Activated CD8-positive, alpha-beta memory T cell treated with anti-CD3 and anti-CD28 coated beads, Interleukin-2, amount 10 ng/mL, durations not matched to agents 7 days and 5 days (primary cell): ENCODE measurements around the gene GTF2I. TPM values are rescaled to one million over a fixed set of nuclear protein-coding genes. Genes with fewer than 3 reads are reported as not detected.
A peak's percentile ranks its signal among the peaks of the same experiment; 100 is the strongest.
"Not testable (repeated sequence)": the region's sequence is repeated elsewhere in the genome, so short reads cannot be mapped to it uniquely, and the experiment has no call there.

Experiments
- ATAC-seq: fragments of 150-1000 bp; cut with Tn5 transposase; one replicate; pipeline ENCODE4 v1.10.0; 2021; ENCODE audit warnings: moderate library complexity
- CTCF ChIA-PET: fragments of 350-600 bp; sonication (Branson Sonifier 250); formaldehyde crosslinking; loops from one replicate; lab custom pipeline; 2021; ENCODE audit warnings: antibody characterized with exemption; lab: Charles Lee
- DNase-seq: peaks from one replicate; pipeline ENCODE4 v3.0.0-alpha.2; 2020
- H3K27ac Mint-ChIP-seq: one replicate; pipeline ENCODE4 v1.8.0; 2021; ENCODE audit warnings: mild to moderate bottlenecking, mixed read lengths
- H3K27me3 Mint-ChIP-seq: one replicate; pipeline ENCODE4 v1.8.0; 2021; ENCODE audit warnings: mixed read lengths
- H3K36me3 Mint-ChIP-seq: one replicate; pipeline ENCODE4 v1.8.0; 2021; ENCODE audit warnings: mild to moderate bottlenecking, mixed read lengths
- H3K4me1 Mint-ChIP-seq: one replicate; pipeline ENCODE4 v1.8.0; 2021; ENCODE audit warnings: mixed read lengths
- H3K4me3 Mint-ChIP-seq: one replicate; pipeline ENCODE4 v1.8.0; 2021; ENCODE audit warnings: mild to moderate bottlenecking, moderate library complexity, mixed read lengths
- H3K9me3 Mint-ChIP-seq: one replicate; pipeline ENCODE4 v1.8.0; 2022; ENCODE audit warnings: low read depth, mixed read lengths
- total RNA-seq, 2 experiments: library from RNA; stranded (reverse); gene quantifications; one replicate each; pipeline ENCODE4 v1.2.3, GENCODE V29; 2021

GTF2I gene
- total RNA-seq, 2 experiments from 2014 or later = 186 to 220 TPM

DNA sequence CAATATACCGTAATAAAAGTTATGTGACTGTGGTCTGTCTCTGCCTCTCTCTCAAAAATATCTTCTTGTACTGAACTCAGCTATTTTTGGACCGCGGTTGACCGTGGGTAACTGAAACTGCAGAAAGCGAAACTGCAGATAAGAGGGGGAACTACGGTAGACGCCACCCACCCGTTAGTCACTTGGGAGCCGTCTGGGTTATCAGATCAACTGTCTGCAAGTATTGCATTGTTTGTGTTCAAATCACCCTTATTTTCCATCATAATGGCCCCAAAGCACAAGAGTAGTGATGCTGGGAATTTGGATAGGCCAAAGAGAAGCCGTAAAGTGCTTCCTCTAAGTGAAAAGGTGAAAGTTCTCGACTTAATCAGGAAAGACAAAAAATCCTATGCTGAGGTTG is 7.5 kb upstream of the GTF2I start:
- ATAC-seq (peak; percentile 91), DNase-seq (peak; percentile 90)
- CTCF ChIA-PET, H3K36me3 Mint-ChIP-seq, H3K27me3 Mint-ChIP-seq, H3K9me3 Mint-ChIP-seq: not testable (repeated sequence)
- Mint-ChIP-seq H3K27ac (peak overlapping the region; percentile 96), H3K4me1 (peaks cover 31% of the 10 kb centered on the region), H3K4me3 (peak overlapping the region; percentile 74)

DNA sequence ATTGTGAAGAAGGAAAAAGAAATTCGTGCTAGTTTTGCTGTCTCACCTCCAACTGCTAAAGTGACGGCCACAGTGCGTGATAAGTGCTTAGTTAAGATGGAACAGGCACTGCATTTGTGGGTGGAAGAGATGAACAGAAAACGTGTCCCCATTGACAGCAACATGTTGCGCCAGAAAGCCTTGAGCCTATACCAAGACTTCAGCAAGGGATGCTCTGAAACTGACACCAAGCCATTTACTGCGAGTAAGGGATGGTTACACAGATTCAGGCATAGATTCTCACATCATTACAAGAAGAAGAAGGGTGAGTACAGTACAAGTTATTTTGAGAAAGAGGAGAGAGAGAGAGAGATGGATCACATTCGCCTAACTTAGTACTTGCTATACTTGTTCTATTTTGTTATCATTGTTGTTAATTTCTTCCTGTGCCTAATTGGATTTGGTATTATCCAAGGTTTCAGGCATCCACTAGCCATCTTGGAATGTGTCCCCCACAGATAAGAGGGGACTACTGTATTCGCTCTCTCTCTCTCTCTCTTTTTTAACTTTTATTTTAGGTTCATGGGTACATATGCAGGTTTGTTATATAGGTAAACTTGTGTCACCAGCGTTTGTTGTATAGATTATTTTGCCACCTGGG is 6.9 kb upstream of the GTF2I start:
- CTCF ChIA-PET = interaction anchor here (0.6 to 1.2 kb wide), 2 partner anchors 48 to 519 kb away, joined by 3 to 4 read pairs; no protein-coding TSS in a partner anchor
- peak; percentile 47 for DNase-seq
- peak; percentile 80 for ATAC-seq
- H3K4me3 Mint-ChIP-seq = peak overlapping the region; percentile 74
- H3K27me3 Mint-ChIP-seq, H3K9me3 Mint-ChIP-seq, H3K36me3 Mint-ChIP-seq: not testable (repeated sequence)
- peak overlapping the region; percentile 96 for H3K27ac Mint-ChIP-seq
- peaks cover 35% of the 10 kb centered on the region for H3K4me1 Mint-ChIP-seq

DNA sequence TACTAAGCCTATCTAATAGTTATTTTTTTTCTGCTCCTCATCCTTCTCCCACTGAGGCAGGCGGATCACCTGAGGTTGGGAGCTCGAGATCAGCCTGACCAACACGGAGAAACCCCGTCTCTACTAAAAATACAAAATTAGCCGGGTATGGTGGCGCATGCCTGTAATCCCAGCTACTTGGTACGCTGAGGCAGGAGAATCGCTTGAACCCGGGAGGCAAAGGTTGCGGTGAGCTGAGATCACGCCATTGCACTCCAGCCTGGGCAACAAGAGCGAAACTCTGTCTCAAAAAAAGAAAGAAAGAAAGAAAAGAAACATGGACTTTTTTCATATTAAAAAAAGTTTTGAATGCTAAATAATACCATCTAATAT is 6.4 kb upstream of the GTF2I start:
- not testable (repeated sequence) for H3K27me3 Mint-ChIP-seq, H3K9me3 Mint-ChIP-seq, DNase-seq, H3K36me3 Mint-ChIP-seq, ATAC-seq
- Mint-ChIP-seq H3K27ac (peak overlapping the region; percentile 96), H3K4me3 (peak overlapping the region; percentile 74), H3K4me1 (peaks cover 38% of the 10 kb centered on the region)
- CTCF ChIA-PET = interaction anchor here (0.6 to 1.2 kb wide), 2 partner anchors 48 to 520 kb away, joined by 3 to 4 read pairs; no protein-coding TSS in a partner anchor

DNA sequence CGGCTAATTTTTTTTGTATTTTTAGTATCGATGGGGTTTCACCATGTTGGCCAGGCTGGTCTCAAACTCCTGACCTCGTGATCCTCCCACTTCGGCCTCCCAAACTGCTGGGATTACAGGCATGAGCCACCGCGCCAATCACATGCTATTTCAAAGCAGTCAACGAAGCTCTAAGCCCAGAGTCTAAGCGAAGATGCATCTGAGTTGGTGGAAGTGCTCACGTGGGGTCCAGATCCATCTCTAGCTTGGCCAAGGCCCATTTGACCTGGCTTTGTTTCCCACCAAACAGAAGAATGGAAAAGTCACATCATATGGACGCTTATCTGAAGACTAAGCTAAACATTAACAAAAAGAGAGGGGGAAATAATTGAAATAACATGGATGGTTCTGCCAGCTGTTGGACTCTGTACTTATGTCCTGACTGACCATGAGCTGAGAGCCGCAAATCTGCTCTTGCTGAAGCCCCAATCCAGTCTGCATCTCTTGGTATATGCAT is 3.8 kb upstream of the GTF2I start:
- DNase-seq = no peak
- H3K36me3 Mint-ChIP-seq = no peaks in the 10 kb centered on the region
- no peak overlapping the region for H3K27ac Mint-ChIP-seq
- no peak for ATAC-seq
- H3K9me3 Mint-ChIP-seq = no peaks in the 10 kb centered on the region
- CTCF ChIA-PET = interaction anchor here (1.3 to 1.4 kb wide), 2 partner anchors 9 to 17 kb away, joined by 3 read pairs; no protein-coding TSS in a partner anchor
- no peaks in the 10 kb centered on the region for H3K27me3 Mint-ChIP-seq
- H3K4me1 Mint-ChIP-seq = peaks cover 47% of the 10 kb centered on the region
- H3K4me3 Mint-ChIP-seq = no peak overlapping the region

DNA sequence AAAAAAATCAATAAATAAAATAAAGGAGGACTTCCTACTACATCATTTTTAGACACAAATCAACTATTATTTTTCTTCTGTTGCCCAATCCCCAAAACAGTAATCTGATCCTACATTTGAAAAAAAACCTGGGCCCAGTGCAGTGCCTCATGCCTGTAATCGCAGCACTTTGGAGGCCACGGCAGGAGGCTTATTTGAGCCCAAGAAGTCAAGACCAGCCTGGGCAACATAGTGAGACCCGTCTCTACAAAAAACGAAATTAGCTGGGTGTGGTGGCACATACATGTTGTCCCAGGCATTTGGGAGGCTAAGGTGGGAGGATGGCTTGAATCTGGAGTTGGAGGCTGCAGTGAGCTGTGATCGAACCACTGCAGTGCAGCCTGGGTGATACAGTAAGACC is 2.7 kb upstream of the GTF2I start:
- DNase-seq = no peak
- Mint-ChIP-seq H3K36me3 (peaks cover 2% of the 10 kb centered on the region), H3K9me3 (no peaks in the 10 kb centered on the region), H3K27me3 (no peaks in the 10 kb centered on the region), H3K4me3 (no peak overlapping the region), H3K27ac (peak overlapping the region; percentile 0), H3K4me1 (peaks cover 45% of the 10 kb centered on the region)
- CTCF ChIA-PET = interaction anchor here (0.6 to 1.4 kb wide), 3 partner anchors 16 to 320 kb away, joined by 3 read pairs; no protein-coding TSS in a partner anchor
- ATAC-seq = no peak

DNA sequence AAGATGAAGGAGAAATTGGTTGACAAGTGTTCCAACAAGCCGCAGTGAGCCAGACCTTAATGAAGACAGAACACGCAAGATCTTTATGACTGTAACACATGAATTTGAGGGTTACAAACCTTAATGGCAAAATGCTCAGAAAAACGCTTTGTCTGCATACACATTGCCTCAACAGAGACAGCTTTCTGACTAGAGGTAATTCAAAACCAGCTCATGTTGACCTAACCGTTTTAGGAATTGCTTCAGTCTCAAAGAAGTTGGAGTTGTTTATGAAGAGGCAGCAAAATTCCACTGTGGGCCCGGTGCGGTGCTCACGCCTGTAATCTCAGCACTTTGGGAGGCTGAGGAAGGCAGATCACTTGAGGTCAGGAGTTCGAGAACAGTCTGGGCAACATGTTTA is 2.2 kb upstream of the GTF2I start:
- Mint-ChIP-seq H3K4me3 (no peak overlapping the region), H3K9me3 (no peaks in the 10 kb centered on the region), H3K36me3 (peaks cover 4% of the 10 kb centered on the region), H3K27me3 (no peaks in the 10 kb centered on the region), H3K4me1 (peaks cover 47% of the 10 kb centered on the region), H3K27ac (peak overlapping the region; percentile 6)
- DNase-seq (no peak), ATAC-seq (no peak)
- CTCF ChIA-PET = interaction anchor here (0.6 kb wide), 3 partner anchors 17 to 321 kb away, joined by 3 read pairs; no protein-coding TSS in a partner anchor

DNA sequence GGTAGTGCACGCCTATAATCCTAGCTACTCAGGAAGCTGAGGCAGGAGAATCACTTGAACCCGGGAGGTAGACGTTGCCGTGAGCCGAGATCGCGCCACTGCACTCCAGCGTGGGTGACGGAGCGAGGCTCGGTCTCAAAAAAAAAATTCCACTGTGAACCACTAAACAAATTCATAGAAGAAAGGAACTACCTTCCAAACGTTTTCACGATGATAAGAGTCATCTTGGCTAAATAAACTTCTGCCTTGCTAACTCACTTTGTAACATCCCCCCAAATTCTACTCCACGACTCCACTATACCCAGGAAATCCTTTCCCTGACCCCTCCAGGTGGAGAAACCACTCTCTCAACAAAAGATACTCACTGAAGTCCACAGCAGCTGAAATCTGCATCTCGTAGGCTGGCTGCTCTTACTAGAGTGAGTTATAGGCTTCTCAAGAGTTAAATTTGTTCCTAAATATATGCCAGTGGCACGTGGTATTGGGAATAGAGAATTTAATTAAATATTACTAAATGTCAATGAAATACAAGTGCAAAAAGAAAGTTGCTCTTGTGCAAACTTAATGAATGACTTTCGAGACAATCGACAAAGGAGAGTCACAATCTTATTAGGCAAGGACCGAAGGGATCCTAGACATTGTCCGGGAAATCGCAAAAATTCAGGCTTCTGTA is 1.6 kb upstream of the GTF2I start:
- Mint-ChIP-seq H3K27ac (peak overlapping the region; percentile 93), H3K4me1 (peaks cover 47% of the 10 kb centered on the region), H3K27me3 (no peaks in the 10 kb centered on the region), H3K9me3 (no peaks in the 10 kb centered on the region), H3K36me3 (peaks cover 7% of the 10 kb centered on the region), H3K4me3 (peak overlapping the region; percentile 81)
- no peak for DNase-seq
- CTCF ChIA-PET = interaction anchor here (0.6 kb wide), 1 partner anchor 37 kb away, joined by 3 read pairs; no protein-coding TSS in a partner anchor
- no peak for ATAC-seq

DNA sequence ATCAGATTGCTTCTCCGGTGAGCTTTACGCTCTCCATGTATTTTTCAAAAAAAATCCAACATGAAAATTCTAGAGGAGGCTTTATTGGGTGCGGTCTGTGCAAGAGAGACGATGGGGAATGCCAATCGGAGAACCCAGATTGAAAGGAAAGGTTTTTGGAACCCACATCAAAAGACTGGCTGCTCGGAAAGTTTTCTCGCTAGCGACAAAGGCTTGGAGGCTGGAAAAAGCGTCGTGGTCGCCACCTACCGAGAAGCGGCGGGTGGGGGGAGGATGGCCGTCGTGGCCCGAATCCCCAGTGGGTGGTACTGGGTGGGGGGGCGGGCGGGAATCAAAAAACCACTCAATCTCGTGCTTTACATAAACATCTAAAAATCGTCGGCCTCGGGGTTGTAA is 1.1 kb upstream of the GTF2I start:
- CTCF ChIA-PET = no interaction called here
- peaks cover 49% of the 10 kb centered on the region for H3K4me1 Mint-ChIP-seq

DNA sequence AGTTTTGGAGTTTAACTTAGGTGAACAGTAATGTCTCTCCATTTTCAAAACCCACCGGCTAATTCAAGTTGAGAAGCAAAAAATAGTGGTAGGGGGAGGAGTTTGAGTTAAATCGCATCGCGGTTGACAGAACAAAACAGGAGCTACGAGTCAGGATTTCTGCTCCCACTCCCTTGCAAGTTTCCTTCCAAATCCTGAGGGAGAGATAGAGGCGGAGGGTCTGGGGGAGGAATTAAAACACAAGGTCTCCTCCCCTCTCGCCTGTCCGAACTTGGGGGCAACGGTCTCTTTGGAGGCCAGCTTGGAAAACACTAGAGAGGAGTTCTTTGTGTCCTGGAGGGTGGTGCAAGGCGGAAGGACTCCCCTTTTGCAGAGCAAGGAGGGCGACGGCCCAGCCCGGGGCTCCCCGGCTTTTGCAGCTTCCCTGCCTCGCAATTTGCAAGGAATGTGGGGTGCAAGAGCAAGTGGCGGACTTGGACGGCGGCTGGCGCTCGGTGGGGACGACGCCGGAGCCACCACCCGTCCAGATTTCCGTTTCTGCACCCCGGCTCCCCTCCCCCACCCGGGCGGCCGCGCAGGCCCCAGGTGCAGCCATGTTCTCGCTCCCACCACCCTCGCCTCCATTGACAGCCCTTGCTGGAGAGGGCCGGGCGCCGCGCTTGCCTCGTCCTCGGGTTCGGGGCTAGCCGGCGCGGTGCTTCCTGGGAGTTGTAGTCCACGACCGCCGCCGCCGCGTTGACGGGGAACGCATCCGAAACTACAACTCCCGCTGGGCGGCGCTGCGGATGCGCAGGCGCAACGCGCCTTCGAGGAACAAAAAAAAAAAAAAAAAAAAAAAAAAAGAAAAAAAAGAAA is 454 bp upstream of the GTF2I start:
- H3K27me3 Mint-ChIP-seq = no peaks in the 10 kb centered on the region
- ATAC-seq (peak; percentile 83), DNase-seq (peak; percentile 99)
- peak overlapping the region; percentile 81 for H3K4me3 Mint-ChIP-seq
- peak overlapping the region; percentile 93 for H3K27ac Mint-ChIP-seq
- peaks cover 50% of the 10 kb centered on the region for H3K4me1 Mint-ChIP-seq
- CTCF ChIA-PET = interaction anchor here (0.6 to 0.7 kb wide), 2 partner anchors 63 to 240 kb away, joined by 3 to 4 read pairs; no protein-coding TSS in a partner anchor
- peaks cover 7% of the 10 kb centered on the region for H3K36me3 Mint-ChIP-seq
- no peaks in the 10 kb centered on the region for H3K9me3 Mint-ChIP-seq

More for the DNA sequence above, 1.1 kb upstream of the GTF2I start:
- Mint-ChIP-seq H3K27ac (peak overlapping the region; percentile 93), H3K4me3 (peak overlapping the region; percentile 81), H3K9me3 (no peaks in the 10 kb centered on the region), H3K36me3 (peaks cover 7% of the 10 kb centered on the region), H3K27me3 (no peaks in the 10 kb centered on the region)
- no peak for ATAC-seq
- DNase-seq = peak; percentile 69

DNA sequence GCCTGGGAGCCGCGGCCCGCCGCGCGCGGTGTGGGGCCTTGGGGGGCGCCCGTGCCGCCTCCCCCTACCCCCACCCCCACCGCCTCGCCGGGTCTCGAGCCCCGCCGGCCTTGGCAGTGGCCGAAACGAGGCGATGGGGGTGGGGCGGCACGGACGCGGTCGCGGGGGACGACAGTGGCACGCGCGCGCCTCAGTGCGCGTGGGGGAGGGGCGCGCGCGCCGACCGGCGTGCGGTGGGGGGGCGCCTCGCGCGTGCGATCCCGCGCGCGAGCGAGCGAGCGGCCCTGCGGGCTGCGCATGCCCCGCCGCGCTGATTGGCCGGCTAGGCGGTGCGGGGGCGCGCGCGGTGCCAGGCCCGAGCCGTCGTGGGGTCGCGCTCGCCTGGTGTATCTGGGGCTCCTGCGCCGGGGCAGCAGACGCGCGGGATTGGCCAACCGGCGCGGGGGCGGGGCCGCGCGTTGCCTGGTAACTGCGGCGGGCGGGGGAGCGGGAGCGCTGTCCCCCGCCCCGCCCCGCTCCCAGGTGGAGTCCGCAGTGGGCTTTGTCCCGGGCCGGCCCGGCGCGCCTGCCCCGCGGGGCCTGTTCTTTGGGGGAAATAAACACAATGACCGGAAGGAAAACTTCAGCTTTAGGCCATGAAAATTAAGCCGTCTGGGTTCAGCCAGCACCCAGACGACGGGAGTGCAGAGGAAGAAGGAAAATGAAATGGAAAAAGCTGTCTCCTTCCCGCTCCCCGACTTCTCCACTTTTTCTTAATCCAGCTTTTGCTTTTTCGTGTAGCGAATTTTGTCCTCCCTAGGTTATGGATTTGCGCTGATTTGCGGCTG is 873 bp downstream of the GTF2I start:
- CTCF ChIA-PET = interaction anchor here (0.6 to 0.7 kb wide), 2 partner anchors 62 to 241 kb away, joined by 3 to 4 read pairs; no protein-coding TSS in a partner anchor
- peaks cover 56% of the 10 kb centered on the region for H3K4me1 Mint-ChIP-seq
- ATAC-seq (peak; percentile 76), DNase-seq (peak; percentile 94)
- H3K27ac Mint-ChIP-seq = peak overlapping the region; percentile 86
- peak overlapping the region; percentile 75 for H3K4me3 Mint-ChIP-seq
- peaks cover 7% of the 10 kb centered on the region for H3K36me3 Mint-ChIP-seq
- no peaks in the 10 kb centered on the region for H3K9me3 Mint-ChIP-seq
- H3K27me3 Mint-ChIP-seq = no peaks in the 10 kb centered on the region

DNA sequence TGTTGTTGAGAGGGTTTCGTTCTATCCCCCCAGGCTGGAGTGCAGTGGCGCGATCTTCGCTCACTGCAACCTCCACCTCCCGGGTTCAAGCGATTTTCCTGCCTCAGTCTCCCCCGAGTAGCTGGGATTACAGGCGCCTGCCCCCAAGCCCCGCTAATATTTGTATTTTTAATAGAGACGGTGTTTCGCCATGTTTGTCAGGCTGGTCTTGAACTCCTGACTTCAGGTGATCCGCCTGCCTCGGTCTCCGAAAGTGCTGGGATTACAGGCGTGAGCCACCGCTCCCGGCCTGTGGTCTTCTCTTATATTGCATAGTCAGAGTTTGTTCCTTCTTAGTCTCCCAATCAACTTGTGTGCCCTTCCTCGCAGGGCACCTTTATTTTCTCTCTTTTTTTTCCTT is 2.7 kb downstream of the GTF2I start:
- H3K27me3 Mint-ChIP-seq, ATAC-seq, DNase-seq, H3K9me3 Mint-ChIP-seq: not testable (repeated sequence)
- Mint-ChIP-seq H3K4me1 (peaks cover 55% of the 10 kb centered on the region), H3K27ac (peak overlapping the region; percentile 86), H3K4me3 (peak overlapping the region; percentile 75), H3K36me3 (peaks cover 12% of the 10 kb centered on the region)
- CTCF ChIA-PET = interaction anchor here (1.0 kb wide), 1 partner anchor 34 kb away, joined by 4 read pairs; no protein-coding TSS in a partner anchor
